ENCODE results near the gene TMEM92.

- TF ChIP-seq REST (IDR thresholded peaks at IDR 0.05; ENCODE audit: low read depth, low read length) (no peak), BHLHE40 (IDR thresholded peaks at IDR 0.05; ENCODE audit: borderline replicate concordance in 1 of 2, low read depth in 2 of 2, low read length in 1 of 2) (no peak), POLR2A (IDR thresholded peaks at IDR 0.05; ENCODE audit: low read depth, low read length) (no peak), CTCF (IDR thresholded peaks at IDR 0.05 in 2 of 3, conservative IDR thresholded peaks at IDR 0.05 in 1 of 3; ENCODE audit: control insufficient read depth in 2 of 3, extremely low read depth in 1 of 3, insufficient read depth in 1 of 3, low read depth in 3 of 3, low read length in 3 of 3) (no peak), ATF2 (IDR thresholded peaks at IDR 0.05; ENCODE audit: low read length) (no peak)
- TF ChIP-seq, protein P1, sequence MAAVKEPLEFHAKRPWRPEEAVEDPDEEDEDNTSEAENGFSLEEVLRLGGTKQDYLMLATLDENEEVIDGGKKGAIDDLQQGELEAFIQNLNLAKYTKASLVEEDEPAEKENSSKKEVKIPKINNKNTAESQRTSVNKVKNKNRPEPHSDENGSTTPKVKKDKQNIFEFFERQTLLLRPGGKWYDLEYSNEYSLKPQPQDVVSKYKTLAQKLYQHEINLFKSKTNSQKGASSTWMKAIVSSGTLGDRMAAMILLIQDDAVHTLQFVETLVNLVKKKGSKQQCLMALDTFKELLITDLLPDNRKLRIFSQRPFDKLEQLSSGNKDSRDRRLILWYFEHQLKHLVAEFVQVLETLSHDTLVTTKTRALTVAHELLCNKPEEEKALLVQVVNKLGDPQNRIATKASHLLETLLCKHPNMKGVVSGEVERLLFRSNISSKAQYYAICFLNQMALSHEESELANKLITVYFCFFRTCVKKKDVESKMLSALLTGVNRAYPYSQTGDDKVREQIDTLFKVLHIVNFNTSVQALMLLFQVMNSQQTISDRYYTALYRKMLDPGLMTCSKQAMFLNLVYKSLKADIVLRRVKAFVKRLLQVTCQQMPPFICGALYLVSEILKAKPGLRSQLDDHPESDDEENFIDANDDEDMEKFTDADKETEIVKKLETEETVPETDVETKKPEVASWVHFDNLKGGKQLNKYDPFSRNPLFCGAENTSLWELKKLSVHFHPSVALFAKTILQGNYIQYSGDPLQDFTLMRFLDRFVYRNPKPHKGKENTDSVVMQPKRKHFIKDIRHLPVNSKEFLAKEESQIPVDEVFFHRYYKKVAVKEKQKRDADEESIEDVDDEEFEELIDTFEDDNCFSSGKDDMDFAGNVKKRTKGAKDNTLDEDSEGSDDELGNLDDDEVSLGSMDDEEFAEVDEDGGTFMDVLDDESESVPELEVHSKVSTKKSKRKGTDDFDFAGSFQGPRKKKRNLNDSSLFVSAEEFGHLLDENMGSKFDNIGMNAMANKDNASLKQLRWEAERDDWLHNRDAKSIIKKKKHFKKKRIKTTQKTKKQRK (IDR thresholded peaks at IDR 0.05; ENCODE audit: low read depth, low read length): no peak
Measured at GRCh38 chr17:50240851-50241250, 33.4 kb upstream of the TMEM92 start.

All from GM12878 (cell line).